Measurements from ENCODE around the gene WDR5B. TPM values are rescaled to one million over a fixed set of nuclear protein-coding genes. Genes with fewer than 3 reads are reported as not detected.
"Not testable (repeated sequence)": the region's sequence is repeated elsewhere in the genome, so short reads cannot be mapped to it uniquely, and the experiment has no call there.

Gene WDR5B
- total and polyA plus RNA-seq, 7 donors: 1.2 to 6.5 (median 2.5) TPM

- Histone ChIP-seq H3K27ac (no peak overlapping the region), H3K4me3 (no peak overlapping the region), H3K4me1 (peaks cover 9% of the 10 kb centered on the region), H3K27me3 (ENCODE audit: insufficient read depth in 3 of 3, low read length in 2 of 3) (no peaks in the 10 kb centered on the region), H3K36me3 (ENCODE audit: insufficient read depth in 1 of 2, low read depth in 1 of 2) (peaks cover 0 to 7% of the 10 kb centered on the region in 2 donors), H3K9me3 (no peaks in the 10 kb centered on the region)
- WGBS, 3 donors: 70 to 87% (median 70%) methylated on average over 4 of the region's 4 CpGs
- intact Hi-C loops (cut with DNase I): no loop called here
- DNase-seq: no peak
- no peak for ATAC-seq
- TF ChIP-seq, protein P1, sequence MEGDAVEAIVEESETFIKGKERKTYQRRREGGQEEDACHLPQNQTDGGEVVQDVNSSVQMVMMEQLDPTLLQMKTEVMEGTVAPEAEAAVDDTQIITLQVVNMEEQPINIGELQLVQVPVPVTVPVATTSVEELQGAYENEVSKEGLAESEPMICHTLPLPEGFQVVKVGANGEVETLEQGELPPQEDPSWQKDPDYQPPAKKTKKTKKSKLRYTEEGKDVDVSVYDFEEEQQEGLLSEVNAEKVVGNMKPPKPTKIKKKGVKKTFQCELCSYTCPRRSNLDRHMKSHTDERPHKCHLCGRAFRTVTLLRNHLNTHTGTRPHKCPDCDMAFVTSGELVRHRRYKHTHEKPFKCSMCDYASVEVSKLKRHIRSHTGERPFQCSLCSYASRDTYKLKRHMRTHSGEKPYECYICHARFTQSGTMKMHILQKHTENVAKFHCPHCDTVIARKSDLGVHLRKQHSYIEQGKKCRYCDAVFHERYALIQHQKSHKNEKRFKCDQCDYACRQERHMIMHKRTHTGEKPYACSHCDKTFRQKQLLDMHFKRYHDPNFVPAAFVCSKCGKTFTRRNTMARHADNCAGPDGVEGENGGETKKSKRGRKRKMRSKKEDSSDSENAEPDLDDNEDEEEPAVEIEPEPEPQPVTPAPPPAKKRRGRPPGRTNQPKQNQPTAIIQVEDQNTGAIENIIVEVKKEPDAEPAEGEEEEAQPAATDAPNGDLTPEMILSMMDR (IDR thresholded peaks at IDR 0.05): no peak
These were observed 37.9 kb downstream of the WDR5B start for GRCh38 chr3:122377975-122378374.

GRCh38 chr3:122374034-122374433 is 41.8 kb downstream of the WDR5B start:
- no peaks in the 10 kb centered on the region for H3K27me3 ChIP-seq (ENCODE audit: insufficient read depth in 3 of 3, low read length in 2 of 3)
- TF ChIP-seq, protein P1 (IDR thresholded peaks at IDR 0.05): no peak
- H3K9me3 ChIP-seq: no peaks in the 10 kb centered on the region
- peaks cover 2 to 31% of the 10 kb centered on the region in 2 donors for H3K36me3 ChIP-seq (ENCODE audit: insufficient read depth in 1 of 2, low read depth in 1 of 2)
- intact Hi-C loops (cut with DNase I): no loop called here
- H3K27ac ChIP-seq: no peak overlapping the region
- no peak for ATAC-seq
- no peak overlapping the region for H3K4me3 ChIP-seq
- 94 to 100% (median 100%) methylated on average over 1 of the region's 1 CpG for WGBS, 3 donors
- no peaks in the 10 kb centered on the region for H3K4me1 ChIP-seq
- DNase-seq: no peak

DNA sequence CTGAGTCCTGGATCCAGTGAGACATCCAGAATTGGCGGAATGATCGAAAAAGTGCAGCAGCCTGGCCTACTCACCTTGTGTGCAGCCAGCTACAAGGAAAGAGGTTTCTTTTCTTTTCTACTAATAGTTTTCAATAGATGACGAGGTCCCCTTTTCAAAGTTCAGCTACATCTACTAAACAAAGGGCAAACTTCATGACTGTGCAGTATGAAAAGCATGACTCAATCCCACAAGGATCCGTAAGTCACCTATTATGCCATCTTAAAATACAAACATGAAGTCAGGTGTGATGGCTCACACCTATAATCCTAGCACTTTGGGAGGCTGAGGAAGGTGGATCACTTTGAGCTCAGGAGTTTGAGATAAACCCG is 49.5 kb downstream of the WDR5B start:
- DNase-seq: no peak
- WGBS, 3 donors: 94 to 95% (median 95%) methylated on average over 5 of the region's 5 CpGs
- Histone ChIP-seq H3K27me3 (ENCODE audit: insufficient read depth in 3 of 3, low read length in 2 of 3) (no peaks in the 10 kb centered on the region), H3K27ac (no peak overlapping the region), H3K4me3 (no peak overlapping the region), H3K36me3 (ENCODE audit: insufficient read depth in 1 of 2, low read depth in 1 of 2) (peaks cover 9 to 98% of the 10 kb centered on the region in 2 donors), H3K4me1 (no peaks in the 10 kb centered on the region), H3K9me3 (no peaks in the 10 kb centered on the region)
- TF ChIP-seq, protein P1 (IDR thresholded peaks at IDR 0.05): no peak
- ATAC-seq: no peak
- intact Hi-C loops (cut with DNase I): no loop called here

- H3K9me3 ChIP-seq; H3K4me1 ChIP-seq; ATAC-seq; H3K27ac ChIP-seq; intact Hi-C loops (cut with DNase I); H3K4me3 ChIP-seq; DNase-seq; H3K27me3 ChIP-seq (ENCODE audit: insufficient read depth in 3 of 3, low read length in 2 of 3): not testable (repeated sequence)
- WGBS, 3 donors: 94 to 96% (median 96%) methylated on average over 10 of the region's 10 CpGs
- peaks cover 9 to 98% of the 10 kb centered on the region in 2 donors for H3K36me3 ChIP-seq (ENCODE audit: insufficient read depth in 1 of 2, low read depth in 1 of 2)
These were observed 50.1 kb downstream of the WDR5B start for GRCh38 chr3:122365582-122366378.

DNA sequence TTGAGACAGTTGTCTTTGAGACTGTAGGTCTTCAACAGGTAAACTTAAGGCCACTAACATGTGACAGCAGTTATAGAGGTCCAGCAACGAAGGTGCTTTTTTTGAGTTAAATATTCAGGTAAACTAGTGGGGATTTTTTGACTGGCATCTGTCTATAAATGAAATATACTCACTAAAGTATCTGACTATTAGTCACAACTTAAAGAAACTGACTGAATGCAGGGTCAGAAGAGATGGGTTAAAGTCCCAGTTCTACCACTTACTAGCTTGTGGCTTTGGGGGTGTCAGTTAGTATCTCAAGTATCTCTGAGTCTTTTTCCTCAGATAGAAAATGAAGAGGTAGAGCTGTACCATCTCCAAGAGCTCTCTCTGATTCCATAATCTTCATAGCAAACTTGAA is 50.8 kb downstream of the WDR5B start:
- intact Hi-C loops (cut with DNase I): no loop called here
- ATAC-seq (no peak), DNase-seq (no peak)
- Histone ChIP-seq H3K9me3 (no peaks in the 10 kb centered on the region), H3K36me3 (ENCODE audit: insufficient read depth in 1 of 2, low read depth in 1 of 2) (peaks cover 9 to 98% of the 10 kb centered on the region in 2 donors), H3K4me3 (no peak overlapping the region), H3K27ac (no peak overlapping the region), H3K4me1 (no peaks in the 10 kb centered on the region), H3K27me3 (ENCODE audit: insufficient read depth in 3 of 3, low read length in 2 of 3) (no peaks in the 10 kb centered on the region)
- TF ChIP-seq, protein P1 (IDR thresholded peaks at IDR 0.05): no peak
- WGBS, 3 donors: 85 to 93% (median 87%) methylated on average over 1 of the region's 1 CpG

All from psoas muscle (tissue), 8 donors.